Neural cell (in vitro differentiated cells): ENCODE data around the gene CCDC68.

Experiments used
- CTCF ChIP-seq: fragments of 450-650 bp; IDR thresholded peaks from 2 replicates; pipeline ENCODE4 v1.5.1; 2014; ENCODE audit warnings: antibody characterized with exemption, mild to moderate bottlenecking, moderate library complexity; ENCODE audit not compliant: poor library complexity, severe bottlenecking
- EP300 ChIP-seq: fragments of 450-650 bp; conservative IDR thresholded peaks from 2 replicates; pipeline ENCODE4 v1.6.1; 2014; ENCODE audit warnings: antibody characterized with exemption, mild to moderate bottlenecking, moderate library complexity; ENCODE audit not compliant: poor library complexity, severe bottlenecking
- EZH2 ChIP-seq: fragments of 200-600, 300-800 bp; shearing (Covaris generic), sonication (generic); IDR thresholded peaks from 2 replicates; pipeline ENCODE4 v1.6.1; 2014; ENCODE audit warnings: antibody characterized with exemption, low read length, borderline replicate concordance, mild to moderate bottlenecking; ENCODE audit not compliant: insufficient read depth, poor library complexity, severe bottlenecking
- POLR2AphosphoS5 ChIP-seq: IDR thresholded peaks from 2 replicates; pipeline ENCODE4 v1.6.1; 2012
- RAD21 ChIP-seq: fragments of 450-650 bp; conservative IDR thresholded peaks from 2 replicates; pipeline ENCODE4 v1.6.1; 2014; ENCODE audit warnings: antibody characterized with exemption, mild to moderate bottlenecking, moderate library complexity
- TAF1 ChIP-seq: IDR thresholded peaks from 2 replicates; pipeline ENCODE4 v1.6.1; 2012; ENCODE audit warnings: low read depth

DNA sequence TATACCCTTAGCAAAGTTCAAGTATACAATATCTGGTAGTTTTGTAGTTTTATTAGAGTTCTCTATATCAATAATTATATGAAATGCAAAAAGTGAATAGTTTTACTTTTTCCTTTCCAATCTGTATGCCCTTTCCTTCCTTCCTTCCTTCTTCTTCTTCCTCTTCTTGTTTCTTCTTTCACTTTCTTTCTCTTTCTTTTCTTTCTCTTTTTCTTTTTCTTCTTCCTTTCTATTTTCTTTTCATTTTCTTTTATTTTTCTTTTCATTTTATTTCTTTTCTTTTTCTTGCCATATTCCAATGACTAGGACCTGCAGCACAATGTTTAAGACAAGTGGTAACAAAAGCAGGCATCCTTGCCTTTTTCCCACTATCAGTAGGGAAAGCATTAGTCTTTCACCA lies 59.8 kb downstream of the CCDC68 start:
- TF ChIP-seq RAD21: no peak
- TF ChIP-seq TAF1: no peak
- TF ChIP-seq CTCF: no peak
- TF ChIP-seq POLR2AphosphoS5: no peak
- TF ChIP-seq EZH2: no peak
- no peak for TF ChIP-seq EP300
